A673 (cell line): ENCODE measurements around the gene ZNF205. TPM values are rescaled to one million over a fixed set of nuclear protein-coding genes. Genes with fewer than 3 reads are reported as not detected.
"Not testable (repeated sequence)": the region's sequence is repeated elsewhere in the genome, so short reads cannot be mapped to it uniquely, and the experiment has no call there.

Experiments used
- BruUV-seq: library from RNA; stranded (reverse); fragments of 400-500 nt; replicated peaks from 2 replicates; lab custom pipeline; 2021; lab: Mats Ljungman, UMichigan
- CTCF ChIA-PET: fragments of 300-600 bp; sonication (Branson Sonifier 250); formaldehyde crosslinking; loops from one replicate; lab custom pipeline; 2022; ENCODE audit warnings: antibody characterized with exemption; lab: Charles Lee
- POLR2A ChIA-PET: fragments of 300-600 bp; sonication (Branson Sonifier 250); formaldehyde crosslinking; loops from one replicate; lab custom pipeline; 2022; ENCODE audit warnings: antibody characterized with exemption; ENCODE audit not compliant: low non-redundant PET; lab: Charles Lee
- DNase-seq: peaks from one replicate; pipeline ENCODE4 v3.0.0-alpha.2; 2015; ENCODE audit warnings: low spot score
- H3K27ac ChIP-seq: fragments of 200-600 bp; sonication (generic); 2 replicates; pipeline ENCODE4 v1.5.1; 2016; ENCODE audit warnings: mixed run types, low read depth, mild to moderate bottlenecking, mixed read lengths, antibody characterized with exemption, low read length; ENCODE audit not compliant: poor library complexity, severe bottlenecking
- H3K27me3 ChIP-seq: fragments of 200-600 bp; sonication (generic); replicated peaks from 2 replicates; pipeline ENCODE4 v1.6.1; 2017; ENCODE audit warnings: mixed run types, low read depth, mild to moderate bottlenecking, mixed read lengths, antibody characterized with exemption, low read length; ENCODE audit not compliant: insufficient read depth, poor library complexity
- H3K36me3 ChIP-seq: fragments of 200-600 bp; sonication (generic); 2 replicates; pipeline ENCODE4 v1.6.1; 2016; ENCODE audit warnings: mixed run types, mild to moderate bottlenecking, mixed read lengths, antibody characterized with exemption, low read length; ENCODE audit not compliant: insufficient read depth, poor library complexity, severe bottlenecking
- H3K4me1 ChIP-seq: fragments of 200-600 bp; sonication (generic); 2 replicates; pipeline ENCODE4 v1.6.1; 2017; ENCODE audit warnings: mixed run types, mild to moderate bottlenecking, mixed read lengths, antibody characterized with exemption, low read length; ENCODE audit not compliant: insufficient read depth, poor library complexity, severe bottlenecking
- H3K4me3 ChIP-seq: fragments of 200-600 bp; sonication (generic); 2 replicates; pipeline ENCODE4 v1.5.1; 2016; ENCODE audit warnings: low read depth, mixed run types, mild to moderate bottlenecking, mixed read lengths, low read length; ENCODE audit not compliant: poor library complexity, severe bottlenecking
- H3K9me3 ChIP-seq: fragments of 200-600 bp; sonication (generic); 2 replicates; pipeline ENCODE4 v1.6.1; 2016; ENCODE audit warnings: mixed run types, low read depth, mild to moderate bottlenecking, mixed read lengths, antibody characterized with exemption, low read length; ENCODE audit not compliant: poor library complexity, severe bottlenecking
- EZH2 ChIP-seq: fragments of 200-600 bp; sonication (generic); IDR thresholded peaks from 2 replicates; pipeline ENCODE4 v1.6.1; 2017; ENCODE audit warnings: borderline replicate concordance, low read depth, mild to moderate bottlenecking, mixed read lengths, antibody characterized with exemption, low read length; ENCODE audit not compliant: poor library complexity, severe bottlenecking
- intact Hi-C: fragments of 100-400 bp; cut with micrococcal nuclease; formaldehyde crosslinking; loops from one replicate; pipeline ENCODE4 v1.10.0; 2022; ENCODE audit not compliant: unreplicated experiment
- total RNA-seq: library from RNA; stranded (reverse); gene quantifications from 2 replicates; pipeline ENCODE4 v1.2.3, GENCODE V29; 2021
- TF ChIP-seq, protein P1 (sequence below): fragments of 300-800, 200-600 bp; sonication (generic); conservative IDR thresholded peaks from 2 replicates; pipeline ENCODE4 v1.5.1; 2017; ENCODE audit warnings: low read depth, mild to moderate bottlenecking, antibody characterized with exemption, low read length, moderate library complexity, mixed read lengths

ZNF205 gene
- total RNA-seq, 1 experiment from 2014 or later = 19.0 TPM

- TF ChIP-seq EZH2 = no peak
- TF ChIP-seq, protein P1, sequence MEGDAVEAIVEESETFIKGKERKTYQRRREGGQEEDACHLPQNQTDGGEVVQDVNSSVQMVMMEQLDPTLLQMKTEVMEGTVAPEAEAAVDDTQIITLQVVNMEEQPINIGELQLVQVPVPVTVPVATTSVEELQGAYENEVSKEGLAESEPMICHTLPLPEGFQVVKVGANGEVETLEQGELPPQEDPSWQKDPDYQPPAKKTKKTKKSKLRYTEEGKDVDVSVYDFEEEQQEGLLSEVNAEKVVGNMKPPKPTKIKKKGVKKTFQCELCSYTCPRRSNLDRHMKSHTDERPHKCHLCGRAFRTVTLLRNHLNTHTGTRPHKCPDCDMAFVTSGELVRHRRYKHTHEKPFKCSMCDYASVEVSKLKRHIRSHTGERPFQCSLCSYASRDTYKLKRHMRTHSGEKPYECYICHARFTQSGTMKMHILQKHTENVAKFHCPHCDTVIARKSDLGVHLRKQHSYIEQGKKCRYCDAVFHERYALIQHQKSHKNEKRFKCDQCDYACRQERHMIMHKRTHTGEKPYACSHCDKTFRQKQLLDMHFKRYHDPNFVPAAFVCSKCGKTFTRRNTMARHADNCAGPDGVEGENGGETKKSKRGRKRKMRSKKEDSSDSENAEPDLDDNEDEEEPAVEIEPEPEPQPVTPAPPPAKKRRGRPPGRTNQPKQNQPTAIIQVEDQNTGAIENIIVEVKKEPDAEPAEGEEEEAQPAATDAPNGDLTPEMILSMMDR = no peak
- Histone ChIP-seq H3K27me3 (peaks cover 15% of the 10 kb centered on the region), H3K9me3 (no peaks in the 10 kb centered on the region), H3K4me3 (no peak overlapping the region), H3K4me1 (no peaks in the 10 kb centered on the region), H3K36me3 (no peaks in the 10 kb centered on the region), H3K27ac (no peak overlapping the region)
- ChIA-PET CTCF (no interaction called here), POLR2A (no interaction called here)
- BruUV-seq = no TSS peak
- DNase-seq = no peak
- intact Hi-C loops = no loop called here
Measured at GRCh38 chr16:3075523-3075915, 36.9 kb upstream of the ZNF205 start.

- H3K4me3 ChIP-seq, H3K27ac ChIP-seq, BruUV-seq, DNase-seq, H3K36me3 ChIP-seq, POLR2A ChIA-PET, H3K9me3 ChIP-seq, intact Hi-C loops, H3K4me1 ChIP-seq: not testable (repeated sequence)
- H3K27me3 ChIP-seq = peaks cover 15% of the 10 kb centered on the region
- CTCF ChIA-PET = interaction anchor here (0.7 kb wide), 1 partner anchor 54 kb away, joined by 3 read pairs; no protein-coding TSS in a partner anchor
Measured at GRCh38 chr16:3075946-3076345, 36.4 kb upstream of the ZNF205 start.

- Histone ChIP-seq H3K27me3 (peaks cover 15% of the 10 kb centered on the region), H3K27ac (no peak overlapping the region), H3K4me3 (no peak overlapping the region), H3K36me3 (no peaks in the 10 kb centered on the region), H3K9me3 (no peaks in the 10 kb centered on the region), H3K4me1 (no peaks in the 10 kb centered on the region)
- ChIA-PET POLR2A (no interaction called here), CTCF (interaction anchor here (0.7 kb wide), 1 partner anchor 53 kb away, joined by 3 read pairs; no protein-coding TSS in a partner anchor)
- no TSS peak for BruUV-seq
- TF ChIP-seq, protein P1 = no peak
- no peak for TF ChIP-seq EZH2
- DNase-seq = no peak
- intact Hi-C loops = no loop called here
Measured at GRCh38 chr16:3076577-3076976, 35.8 kb upstream of the ZNF205 start.

DNA sequence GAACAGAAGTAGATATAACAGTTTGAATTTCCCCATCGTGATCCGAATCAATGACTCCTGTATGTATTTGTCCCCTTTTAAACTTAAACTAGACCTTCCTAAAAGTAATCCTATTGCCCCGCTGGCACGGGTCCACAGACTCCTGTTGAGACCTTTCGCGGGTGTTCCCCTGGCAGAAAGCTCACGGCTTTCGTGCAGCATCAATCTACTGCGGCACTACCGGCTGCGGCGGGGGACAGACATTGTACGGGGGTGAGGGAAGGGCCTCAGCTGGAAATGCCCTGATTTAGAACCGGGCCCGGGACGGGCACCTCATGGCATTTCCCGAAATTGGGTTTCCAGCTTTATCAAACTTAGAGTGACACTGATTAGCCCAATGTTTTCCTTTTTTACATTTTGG lies 32.4 kb upstream of the ZNF205 start:
- Histone ChIP-seq H3K27me3 (peaks cover 15% of the 10 kb centered on the region), H3K4me3 (no peak overlapping the region), H3K9me3 (no peaks in the 10 kb centered on the region), H3K27ac (no peak overlapping the region), H3K36me3 (no peaks in the 10 kb centered on the region), H3K4me1 (no peaks in the 10 kb centered on the region)
- BruUV-seq = no TSS peak
- CTCF ChIA-PET = interaction anchor here (0.5 kb wide), 1 partner anchor 34 kb away, joined by 3 read pairs; the partner anchor contains the start of gene MMP25
- no peak for TF ChIP-seq EZH2
- TF ChIP-seq, protein P1 = no peak
- POLR2A ChIA-PET = no interaction called here
- intact Hi-C loops = no loop called here
- no peak for DNase-seq

DNA sequence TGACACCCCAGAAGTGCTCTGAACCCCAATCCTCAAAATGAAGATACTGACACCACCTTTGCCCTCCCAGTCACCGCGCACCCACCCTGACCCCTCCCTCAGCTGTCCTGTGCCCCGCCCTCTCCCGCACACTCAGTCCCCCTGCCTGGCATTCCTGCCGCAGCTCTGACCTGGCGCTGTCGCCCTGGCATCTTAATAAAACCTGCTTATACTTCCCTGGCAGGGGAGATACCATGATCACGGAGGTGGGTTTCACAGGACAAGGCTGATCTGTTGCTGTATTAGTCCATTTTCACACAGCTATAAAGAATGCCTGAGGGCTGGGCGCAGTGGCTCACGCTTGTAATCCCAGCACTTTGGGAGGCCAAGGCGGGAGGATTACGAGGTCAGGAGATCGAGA lies 30.4 kb upstream of the ZNF205 start:
- DNase-seq, POLR2A ChIA-PET, H3K36me3 ChIP-seq, H3K27ac ChIP-seq, H3K4me3 ChIP-seq, H3K9me3 ChIP-seq, BruUV-seq, H3K4me1 ChIP-seq, intact Hi-C loops, CTCF ChIA-PET: not testable (repeated sequence)
- peaks cover 11% of the 10 kb centered on the region for H3K27me3 ChIP-seq
